Smooth muscle cell (in vitro differentiated cells): Measurements from ENCODE around the gene ZBTB12. TPM values are rescaled to one million over a fixed set of nuclear protein-coding genes. Genes with fewer than 3 reads are reported as not detected.
"Not testable (repeated sequence)": the region's sequence is repeated elsewhere in the genome, so short reads cannot be mapped to it uniquely, and the experiment has no call there.

ENCODE experiments used
- DNase-seq: peaks from one replicate; lab custom pipeline; 2025; ENCODE audit not compliant: unreplicated experiment; lab: John Stamatoyannopoulos, UW
- H2AFZ ChIP-seq: fragments of 200-600 bp; sonication (generic); 2 replicates; pipeline ENCODE4 v1.6.0; 2016; ENCODE audit warnings: antibody characterized with exemption, low read depth, mild to moderate bottlenecking
- H3F3A ChIP-seq: fragments of 200-600 bp; sonication (generic); 2 replicates; pipeline ENCODE4 v1.6.0; 2017; ENCODE audit warnings: antibody characterized with exemption, low read depth
- H3K27ac ChIP-seq: fragments of 200-600 bp; sonication (generic); 2 replicates; pipeline ENCODE4 v1.5.1; 2016; ENCODE audit warnings: low read depth, mild to moderate bottlenecking
- H3K27me3 ChIP-seq: fragments of 200-600 bp; sonication (generic); 2 replicates; pipeline ENCODE4 v1.6.1; 2016; ENCODE audit warnings: low read depth, mild to moderate bottlenecking
- H3K36me3 ChIP-seq: fragments of 200-600 bp; sonication (generic); 2 replicates; pipeline ENCODE4 v1.5.1; 2016; ENCODE audit warnings: low read depth
- H3K4me1 ChIP-seq: fragments of 200-600 bp; sonication (generic); 2 replicates; pipeline ENCODE4 v1.5.1; 2016; ENCODE audit warnings: low read depth
- H3K4me2 ChIP-seq: fragments of 200-600 bp; sonication (generic); 2 replicates; pipeline ENCODE4 v1.6.0; 2016; ENCODE audit warnings: mild to moderate bottlenecking
- H3K4me3 ChIP-seq: fragments of 200-600 bp; sonication (generic); 2 replicates; pipeline ENCODE4 v1.5.1; 2016; ENCODE audit warnings: mild to moderate bottlenecking
- H3K79me2 ChIP-seq: fragments of 200-600 bp; sonication (generic); 2 replicates; pipeline ENCODE4 v1.6.0; 2016; ENCODE audit warnings: low read depth, mild to moderate bottlenecking
- H3K9ac ChIP-seq: fragments of 200-600 bp; sonication (generic); 2 replicates; pipeline ENCODE4 v1.6.0; 2016; ENCODE audit warnings: low read depth
- H3K9me3 ChIP-seq: fragments of 200-600 bp; sonication (generic); replicated peaks from 2 replicates; pipeline ENCODE4 v1.5.1; 2016; ENCODE audit warnings: low read depth
- H4K20me1 ChIP-seq: fragments of 200-600 bp; sonication (generic); 2 replicates; pipeline ENCODE4 v1.6.0; 2016; ENCODE audit warnings: low read depth
- CTCF ChIP-seq: fragments of 200-600 bp; sonication (generic); IDR thresholded peaks from 2 replicates; pipeline ENCODE4 v1.5.1; 2017; ENCODE audit warnings: borderline replicate concordance, mild to moderate bottlenecking, antibody characterized with exemption; ENCODE audit not compliant: insufficient read depth, poor library complexity, severe bottlenecking
- WGBS: methylation state at CpG from one replicate; pipeline ENCODE4 v1.1.7; 2016; ENCODE audit warnings: low lambda C conversion rate; 5-methylcytosine and 5-hydroxymethylcytosine counted together
- polyA plus RNA-seq: library from polyadenylated mRNA; unstranded; fragments of >200 nt; fragmentation: Nextera tagmentation; extraction: Ambion mirVana; gene quantifications from 2 replicates; pipeline ENCODE4 v1.2.1, GENCODE V29; 2016
- total RNA-seq: library from RNA; depleted of rRNA; stranded (reverse); fragments of >200 nt; gene quantifications from 2 replicates; pipeline ENCODE4 v1.2.3, GENCODE V29; 2014

The ZBTB12 gene
- total and polyA plus RNA-seq, 2 experiments from 2014 or later: 0.04 TPM; not detected in 1

- no peak overlapping the region for H3K4me3 ChIP-seq
- no peaks in the 10 kb centered on the region for H3F3A ChIP-seq
- H3K4me2 ChIP-seq: peak overlapping the region; percentile 26
- WGBS: 77% methylated on average over 16 of the region's 16 CpGs
- no peaks in the 10 kb centered on the region for H4K20me1 ChIP-seq
- peaks cover 6% of the 10 kb centered on the region for H3K4me1 ChIP-seq
- H3K9ac ChIP-seq: no peak overlapping the region
- no peak overlapping the region for H3K27ac ChIP-seq
- H3K9me3 ChIP-seq: no peaks in the 10 kb centered on the region
- no peak for TF ChIP-seq CTCF
- no peak for DNase-seq
- H2AFZ ChIP-seq: peak overlapping the region; percentile 87
- no peaks in the 10 kb centered on the region for H3K36me3 ChIP-seq
- no peaks in the 10 kb centered on the region for H3K27me3 ChIP-seq
- no peaks in the 10 kb centered on the region for H3K79me2 ChIP-seq
Observed at GRCh38 chr6:31870385-31870921, 31.4 kb downstream of the ZBTB12 start.

- H3K27ac ChIP-seq: no peak overlapping the region
- H4K20me1 ChIP-seq: no peaks in the 10 kb centered on the region
- no peak overlapping the region for H3K9ac ChIP-seq
- WGBS: 88% methylated on average over 8 of the region's 8 CpGs
- DNase-seq: no peak
- no peak overlapping the region for H3K4me2 ChIP-seq
- H3K4me1 ChIP-seq: peaks cover 8% of the 10 kb centered on the region
- no peak overlapping the region for H2AFZ ChIP-seq
- no peaks in the 10 kb centered on the region for H3K36me3 ChIP-seq
- no peaks in the 10 kb centered on the region for H3K79me2 ChIP-seq
- TF ChIP-seq CTCF: no peak
- H3K4me3 ChIP-seq: no peak overlapping the region
- no peaks in the 10 kb centered on the region for H3K9me3 ChIP-seq
- H3K27me3 ChIP-seq: no peaks in the 10 kb centered on the region
- no peaks in the 10 kb centered on the region for H3F3A ChIP-seq
Observed at GRCh38 chr6:31869343-31869742, 32.5 kb downstream of the ZBTB12 start.

GRCh38 chr6:31868658-31868971 lies 33.3 kb downstream of the ZBTB12 start:
- H3K79me2 ChIP-seq, H3K27me3 ChIP-seq, H3K4me3 ChIP-seq, H3F3A ChIP-seq, H3K9me3 ChIP-seq, H2AFZ ChIP-seq, H3K4me2 ChIP-seq, DNase-seq, H3K27ac ChIP-seq, H3K36me3 ChIP-seq, H3K9ac ChIP-seq, H4K20me1 ChIP-seq: not testable (repeated sequence)
- 94% methylated on average over 1 of the region's 1 CpG for WGBS
- H3K4me1 ChIP-seq: peaks cover 13% of the 10 kb centered on the region

GRCh38 chr6:31865205-31866118 lies 36.4 kb downstream of the ZBTB12 start:
- no peak overlapping the region for H3K9ac ChIP-seq
- no peak overlapping the region for H3K27ac ChIP-seq
- no peak overlapping the region for H3K4me3 ChIP-seq
- DNase-seq: no peak
- no peak overlapping the region for H2AFZ ChIP-seq
- no peaks in the 10 kb centered on the region for H3K9me3 ChIP-seq
- H3K4me2 ChIP-seq: no peak overlapping the region
- H3K79me2 ChIP-seq: peaks cover 10% of the 10 kb centered on the region
- no peaks in the 10 kb centered on the region for H3F3A ChIP-seq
- peaks cover 11% of the 10 kb centered on the region for H3K4me1 ChIP-seq
- H4K20me1 ChIP-seq: no peaks in the 10 kb centered on the region
- no peaks in the 10 kb centered on the region for H3K36me3 ChIP-seq
- no peak for TF ChIP-seq CTCF
- WGBS: 90% methylated on average over 21 of the region's 21 CpGs
- no peaks in the 10 kb centered on the region for H3K27me3 ChIP-seq
